GM12878 (cell line): ENCODE measurements around the gene IQCF2. TPM values are rescaled to one million over a fixed set of nuclear protein-coding genes. Genes with fewer than 3 reads are reported as not detected.

ENCODE experiments used
- ATAC-seq: fragments of 200-7000 bp; cut with Tn5 transposase; 3 replicates; pipeline ENCODE4 v1.9.1; 2020; ENCODE audit warnings: mild to moderate bottlenecking, moderate library complexity
- BruUV-seq: library from RNA; stranded (reverse); fragments of 400-500 nt; replicated peaks from 2 replicates; lab custom pipeline; 2021; lab: Mats Ljungman, UMichigan
- CTCF ChIA-PET: fragments of 300-600 bp; sonication (Branson Sonifier 250); formaldehyde crosslinking; extraction: SDS; loops from one replicate; lab custom pipeline; 2021; ENCODE audit warnings: inconsistent platforms; lab: Yijun Ruan, JAX
- POLR2A ChIA-PET: fragments of 350-600 bp; formaldehyde crosslinking; extraction: SDS; loops from one replicate; lab custom pipeline; 2021; ENCODE audit warnings: inconsistent platforms; lab: Charles Lee
- RAD21 ChIA-PET: fragments of 300-600 bp; sonication (Branson Sonifier 250); formaldehyde crosslinking; loops from one replicate; lab custom pipeline; 2023; ENCODE audit warnings: antibody characterized with exemption; ENCODE audit not compliant: unreplicated experiment; lab: Charles Lee
- SMC1A ChIA-PET: fragments of 300-600 bp; sonication (Branson Sonifier 250); formaldehyde crosslinking; loops from one replicate; lab custom pipeline; 2023; ENCODE audit not compliant: unreplicated experiment, uncharacterized antibody; lab: Charles Lee
- DNase-seq: peaks from one replicate; pipeline ENCODE4 v3.0.0-alpha.2; 2011; ENCODE audit warnings: low read depth, low spot score
- FAIRE-seq: peaks from 3 replicates; lab custom pipeline; 2011; peaks lifted over from hg19 to GRCh38; lab: Jason Lieb, UNC
- H2AFZ ChIP-seq: 2 replicates; pipeline ENCODE4 v1.6.0; 2011; ENCODE audit warnings: low read depth, low read length, control low read depth; ENCODE audit not compliant: control insufficient read depth
- H3K27ac ChIP-seq: 2 replicates; pipeline ENCODE4 v1.5.1; 2011; ENCODE audit warnings: control low read depth; ENCODE audit not compliant: control insufficient read depth, insufficient read depth
- H3K27me3 ChIP-seq, 2 experiments: replicated peaks in 1 of 2; 2 replicates each; pipeline versions ENCODE4 v1.6.0 to v1.6.1; 2011; ENCODE audit warnings: low read length in 1 of 2; ENCODE audit not compliant: control insufficient read depth in 2 of 2, insufficient read depth in 2 of 2
- H3K36me3 ChIP-seq, 2 experiments: 2 replicates each; pipeline ENCODE4 v1.5.1; 2011; ENCODE audit warnings: low read length in 1 of 2; ENCODE audit not compliant: control insufficient read depth in 2 of 2, insufficient read depth in 2 of 2
- H3K4me1 ChIP-seq: 2 replicates; pipeline ENCODE4 v1.6.1; 2011; ENCODE audit warnings: mild to moderate bottlenecking, low read length, moderate library complexity, mixed read lengths; ENCODE audit not compliant: control insufficient read depth, insufficient read depth
- H3K4me2 ChIP-seq: 2 replicates; pipeline ENCODE4 v1.6.0; 2011; ENCODE audit warnings: control low read depth; ENCODE audit not compliant: control insufficient read depth, insufficient read depth
- H3K4me3 ChIP-seq: fragments of 200-600 bp; sonication (generic); 2 replicates; pipeline ENCODE4 v1.5.1; 2016
- H3K79me2 ChIP-seq: 2 replicates; pipeline ENCODE4 v1.6.0; 2011; ENCODE audit warnings: low read length; ENCODE audit not compliant: control insufficient read depth, insufficient read depth
- H3K9ac ChIP-seq: 2 replicates; pipeline ENCODE4 v1.8.0; 2011; ENCODE audit warnings: low read length, control low read depth, mixed read lengths; ENCODE audit not compliant: control insufficient read depth, insufficient read depth
- H3K9me3 ChIP-seq: replicated peaks from 3 replicates; pipeline ENCODE4 v1.5.1; 2011; ENCODE audit warnings: mild to moderate bottlenecking, low read length; ENCODE audit not compliant: control insufficient read depth, insufficient read depth
- H4K20me1 ChIP-seq: 2 replicates; pipeline ENCODE4 v1.6.0; 2011; ENCODE audit not compliant: control insufficient read depth, insufficient read depth
- CBX3 ChIP-seq: fragments of 200-600 bp; sonication (generic); IDR thresholded peaks from 2 replicates; pipeline ENCODE4 v1.6.1; 2016; ENCODE audit warnings: low read depth, borderline replicate concordance
- E4F1 ChIP-seq: fragments of 450-650 bp; IDR thresholded peaks from 2 replicates; pipeline ENCODE4 v1.6.1; 2018; ENCODE audit warnings: borderline replicate concordance, mild to moderate bottlenecking; ENCODE audit not compliant: partially characterized antibody
- MTA2 ChIP-seq: fragments of 450-650 bp; IDR thresholded peaks from 2 replicates; pipeline ENCODE4 v1.6.1; 2016; ENCODE audit warnings: low read depth, mild to moderate bottlenecking, moderate library complexity
- SIN3A ChIP-seq: IDR thresholded peaks from 2 replicates; pipeline ENCODE4 v1.6.1; 2012; ENCODE audit warnings: low read depth, low read length, improper control_type of control experiment
- SPI1 ChIP-seq: IDR thresholded peaks from 2 replicates; pipeline ENCODE4 v1.6.1; 2011; ENCODE audit warnings: low read depth, mild to moderate bottlenecking, low read length, moderate library complexity, borderline replicate concordance; ENCODE audit not compliant: insufficient read depth
- SUZ12 ChIP-seq: fragments of 200-600 bp; sonication (generic); IDR thresholded peaks from one replicate; pipeline ENCODE4 v1.6.1; 2018; ENCODE audit warnings: antibody characterized with exemption, mild to moderate bottlenecking; ENCODE audit not compliant: unreplicated experiment
- YY1 ChIP-seq: IDR thresholded peaks from 2 replicates; pipeline ENCODE4 v1.6.1; 2011; ENCODE audit warnings: low read depth, mild to moderate bottlenecking, low read length
- ZBTB4 ChIP-seq: fragments of 450-650 bp; formaldehyde crosslinking; IDR thresholded peaks from 2 replicates; pipeline ENCODE4 v1.4.0; 2022; ENCODE audit warnings: mild to moderate bottlenecking, moderate library complexity
- WGBS: methylation state at CpG from one replicate; pipeline ENCODE4 v1.1.6; 2016; ENCODE audit warnings: low lambda C conversion rate; ENCODE audit not compliant: insufficient replicate concordance, insufficient coverage; ENCODE audit errors: missing lambda C conversion rate; 5-methylcytosine and 5-hydroxymethylcytosine counted together
- in situ Hi-C: fragments of 300-500 bp; cut with MboI; formaldehyde crosslinking; loops from 9 replicates; pipeline ENCODE4 v1.14.3; 2018; ENCODE audit warnings: mixed read lengths
- intact Hi-C: fragments of 100-400 bp; cut with micrococcal nuclease; formaldehyde crosslinking; loops from one replicate; pipeline ENCODE4 v1.14.2; 2022; ENCODE audit not compliant: unreplicated experiment
- polyA plus RNA-seq, 11 experiments: library from polyadenylated mRNA; depleted of rRNA in 4 of 11; unstranded in 6 of 11; stranded (reverse) in 5 of 11; fragments of >200 nt; fragmentation: Nextera tagmentation in 4 of 11; fragmentation: Illumina TruSeq in 1 of 11; extraction: Ambion mirVana in 4 of 11; extraction: Trizol in 1 of 11; gene quantifications; 1 replicate in 1 of 11; 2 replicates in 10 of 11; pipeline versions ENCODE4 v1.2.1 to v1.2.3, GENCODE V29; 2011 to 2016; ENCODE audit warnings: inconsistent platforms in 2 of 11, missing spikeins in 2 of 11, low read depth in 1 of 11
- total RNA-seq, 4 experiments: library from RNA; depleted of rRNA in 3 of 4; stranded (reverse); fragments of >200 nt in 3 of 4; fragmentation: Illumina TruSeq in 1 of 4; extraction: Trizol in 1 of 4; gene quantifications; 2 replicates each; pipeline versions ENCODE4 v1.2.1 to v1.2.3, GENCODE V29; 2013 to 2021

IQCF2 gene
- total and polyA plus RNA-seq, 10 of the 15 experiments (the other 5 are each of a cell fraction or from before 2014, with no cell fraction given) = not detected

DNA sequence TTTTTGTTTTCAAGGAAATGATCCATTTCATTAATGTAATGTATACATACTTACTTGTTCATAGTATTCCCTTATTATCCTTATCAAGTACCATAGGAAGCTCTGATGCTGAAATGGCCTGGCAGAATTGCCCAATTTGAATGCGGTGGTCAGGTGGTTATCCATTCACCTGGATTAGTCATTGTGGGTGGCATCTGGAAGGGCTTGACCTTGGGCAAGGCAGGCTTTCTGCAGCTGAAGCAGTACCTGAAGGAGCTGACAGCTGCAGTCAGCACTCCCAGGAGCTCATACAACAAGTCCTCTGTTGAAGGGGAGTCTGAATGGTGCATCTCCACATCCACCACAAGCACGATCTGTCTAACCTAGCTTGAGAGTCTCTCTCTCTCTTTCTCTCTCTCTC is 26.2 kb downstream of the IQCF2 start:
- H3K9me3 ChIP-seq = no peaks in the 10 kb centered on the region
- no peak for FAIRE-seq
- no peak overlapping the region for H3K27ac ChIP-seq
- CTCF ChIA-PET = no interaction called here
- TF ChIP-seq SPI1 = no peak
- TF ChIP-seq ZBTB4 (CRISPR knock-in tag) = no peak
- TF ChIP-seq MTA2 = no peak
- TF ChIP-seq YY1 = no peak
- no peak for TF ChIP-seq E4F1
- TF ChIP-seq SIN3A = no peak
- no peak for TF ChIP-seq SUZ12
- no peak for TF ChIP-seq CBX3
- TF ChIP-seq, all 136 proteins: peak for 0
- in situ Hi-C loops = no loop called here
- Histone ChIP-seq H2AFZ (no peak overlapping the region), H3K27me3 (peaks cover 0 to 2% of the 10 kb centered on the region in 2 experiments; a peak in 2 of 4 replicates), H3K4me3 (no peak overlapping the region), H3K4me2 (no peak overlapping the region), H4K20me1 (no peaks in the 10 kb centered on the region), H3K79me2 (no peaks in the 10 kb centered on the region), H3K4me1 (no peaks in the 10 kb centered on the region), H3K9ac (no peak overlapping the region), H3K36me3 (no peaks in the 10 kb centered on the region)
- ChIA-PET SMC1A (no interaction called here), POLR2A (no interaction called here), RAD21 (no interaction called here)
- BruUV-seq = no TSS peak
- ATAC-seq (no peak), DNase-seq (no peak)
- WGBS = 56% methylated on average over 2 of the region's 2 CpGs
- intact Hi-C loops = no loop called here
